Ishikawa (cell line): ENCODE data around the gene KLC3.

Experiments
- CEBPB ChIP-seq: IDR thresholded peaks from 2 replicates; pipeline ENCODE4 v1.6.1; 2012
- CREB1 ChIP-seq: IDR thresholded peaks from 2 replicates; pipeline ENCODE4 v1.6.1; 2012; ENCODE audit warnings: low read depth
- EGR1 ChIP-seq: IDR thresholded peaks from 2 replicates; pipeline ENCODE4 v1.6.1; 2012
- EP300 ChIP-seq: IDR thresholded peaks from 2 replicates; pipeline ENCODE4 v1.6.1; 2012; ENCODE audit warnings: borderline replicate concordance
- FOXM1 ChIP-seq: IDR thresholded peaks from 2 replicates; pipeline ENCODE4 v1.6.1; 2012; ENCODE audit warnings: low read depth, borderline replicate concordance
- NFIC ChIP-seq: IDR thresholded peaks from 2 replicates; pipeline ENCODE4 v1.6.1; 2012
- RAD21 ChIP-seq: IDR thresholded peaks from 2 replicates; pipeline ENCODE4 v1.6.1; 2012; ENCODE audit warnings: low read depth
- TAF1 ChIP-seq: IDR thresholded peaks from 2 replicates; pipeline ENCODE4 v1.6.1; 2012; ENCODE audit warnings: low read depth, mild to moderate bottlenecking
- TCF12 ChIP-seq: IDR thresholded peaks from 2 replicates; pipeline ENCODE4 v1.6.1; 2012; ENCODE audit warnings: low read depth
- TEAD4 ChIP-seq: IDR thresholded peaks from 2 replicates; pipeline ENCODE4 v1.6.1; 2012
- YY1 ChIP-seq: IDR thresholded peaks from 2 replicates; pipeline ENCODE4 v1.6.1; 2012; ENCODE audit warnings: low read depth
- ZBTB7A ChIP-seq: IDR thresholded peaks from 2 replicates; pipeline ENCODE4 v1.6.1; 2012; ENCODE audit warnings: low read depth
- TF ChIP-seq, protein P1 (sequence below): IDR thresholded peaks from 2 replicates; pipeline ENCODE4 v1.6.1; 2012; ENCODE audit warnings: low read depth, mild to moderate bottlenecking
- TF ChIP-seq, protein P2 (sequence below): IDR thresholded peaks from 2 replicates; pipeline ENCODE4 v1.6.1; 2012
- TF ChIP-seq, protein P3 (sequence below): IDR thresholded peaks from 2 replicates; pipeline ENCODE4 v1.6.1; 2012

The KLC3 gene

DNA sequence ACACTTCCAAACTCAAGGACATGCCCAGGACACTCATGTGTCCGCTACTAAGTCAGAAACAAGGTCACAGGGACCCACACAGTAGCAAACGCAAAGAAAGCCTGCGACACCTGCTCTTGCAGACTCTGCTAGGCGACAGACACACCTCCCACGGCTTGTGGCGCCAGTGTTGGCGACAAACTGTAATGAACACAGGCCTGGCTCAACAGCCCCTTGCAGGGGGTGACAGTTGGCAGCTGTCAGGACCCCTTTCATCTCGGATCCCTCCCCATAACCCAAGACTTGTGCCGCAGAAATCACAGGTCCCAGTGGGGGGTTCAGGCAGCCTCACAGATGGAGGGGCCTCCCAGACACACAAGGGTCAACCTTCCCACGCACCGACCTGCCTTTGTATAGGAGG, 18.2 kb upstream of the KLC3 start:
- TF ChIP-seq, protein P1, sequence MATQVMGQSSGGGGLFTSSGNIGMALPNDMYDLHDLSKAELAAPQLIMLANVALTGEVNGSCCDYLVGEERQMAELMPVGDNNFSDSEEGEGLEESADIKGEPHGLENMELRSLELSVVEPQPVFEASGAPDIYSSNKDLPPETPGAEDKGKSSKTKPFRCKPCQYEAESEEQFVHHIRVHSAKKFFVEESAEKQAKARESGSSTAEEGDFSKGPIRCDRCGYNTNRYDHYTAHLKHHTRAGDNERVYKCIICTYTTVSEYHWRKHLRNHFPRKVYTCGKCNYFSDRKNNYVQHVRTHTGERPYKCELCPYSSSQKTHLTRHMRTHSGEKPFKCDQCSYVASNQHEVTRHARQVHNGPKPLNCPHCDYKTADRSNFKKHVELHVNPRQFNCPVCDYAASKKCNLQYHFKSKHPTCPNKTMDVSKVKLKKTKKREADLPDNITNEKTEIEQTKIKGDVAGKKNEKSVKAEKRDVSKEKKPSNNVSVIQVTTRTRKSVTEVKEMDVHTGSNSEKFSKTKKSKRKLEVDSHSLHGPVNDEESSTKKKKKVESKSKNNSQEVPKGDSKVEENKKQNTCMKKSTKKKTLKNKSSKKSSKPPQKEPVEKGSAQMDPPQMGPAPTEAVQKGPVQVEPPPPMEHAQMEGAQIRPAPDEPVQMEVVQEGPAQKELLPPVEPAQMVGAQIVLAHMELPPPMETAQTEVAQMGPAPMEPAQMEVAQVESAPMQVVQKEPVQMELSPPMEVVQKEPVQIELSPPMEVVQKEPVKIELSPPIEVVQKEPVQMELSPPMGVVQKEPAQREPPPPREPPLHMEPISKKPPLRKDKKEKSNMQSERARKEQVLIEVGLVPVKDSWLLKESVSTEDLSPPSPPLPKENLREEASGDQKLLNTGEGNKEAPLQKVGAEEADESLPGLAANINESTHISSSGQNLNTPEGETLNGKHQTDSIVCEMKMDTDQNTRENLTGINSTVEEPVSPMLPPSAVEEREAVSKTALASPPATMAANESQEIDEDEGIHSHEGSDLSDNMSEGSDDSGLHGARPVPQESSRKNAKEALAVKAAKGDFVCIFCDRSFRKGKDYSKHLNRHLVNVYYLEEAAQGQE = no peak
- no peak for TF ChIP-seq CREB1
- TF ChIP-seq ZBTB7A = no peak
- no peak for TF ChIP-seq TEAD4
- no peak for TF ChIP-seq CEBPB
- TF ChIP-seq FOXM1 = no peak
- no peak for TF ChIP-seq EP300
- TF ChIP-seq EGR1 = no peak
- TF ChIP-seq, protein P2, sequence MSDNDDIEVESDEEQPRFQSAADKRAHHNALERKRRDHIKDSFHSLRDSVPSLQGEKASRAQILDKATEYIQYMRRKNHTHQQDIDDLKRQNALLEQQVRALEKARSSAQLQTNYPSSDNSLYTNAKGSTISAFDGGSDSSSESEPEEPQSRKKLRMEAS = no peak
- no peak for TF ChIP-seq NFIC
- no peak for TF ChIP-seq TAF1
- no peak for TF ChIP-seq YY1
- TF ChIP-seq RAD21 = no peak
- no peak for TF ChIP-seq TCF12
- TF ChIP-seq, protein P3, sequence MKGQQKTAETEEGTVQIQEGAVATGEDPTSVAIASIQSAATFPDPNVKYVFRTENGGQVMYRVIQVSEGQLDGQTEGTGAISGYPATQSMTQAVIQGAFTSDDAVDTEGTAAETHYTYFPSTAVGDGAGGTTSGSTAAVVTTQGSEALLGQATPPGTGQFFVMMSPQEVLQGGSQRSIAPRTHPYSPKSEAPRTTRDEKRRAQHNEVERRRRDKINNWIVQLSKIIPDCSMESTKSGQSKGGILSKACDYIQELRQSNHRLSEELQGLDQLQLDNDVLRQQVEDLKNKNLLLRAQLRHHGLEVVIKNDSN = no peak

DNA sequence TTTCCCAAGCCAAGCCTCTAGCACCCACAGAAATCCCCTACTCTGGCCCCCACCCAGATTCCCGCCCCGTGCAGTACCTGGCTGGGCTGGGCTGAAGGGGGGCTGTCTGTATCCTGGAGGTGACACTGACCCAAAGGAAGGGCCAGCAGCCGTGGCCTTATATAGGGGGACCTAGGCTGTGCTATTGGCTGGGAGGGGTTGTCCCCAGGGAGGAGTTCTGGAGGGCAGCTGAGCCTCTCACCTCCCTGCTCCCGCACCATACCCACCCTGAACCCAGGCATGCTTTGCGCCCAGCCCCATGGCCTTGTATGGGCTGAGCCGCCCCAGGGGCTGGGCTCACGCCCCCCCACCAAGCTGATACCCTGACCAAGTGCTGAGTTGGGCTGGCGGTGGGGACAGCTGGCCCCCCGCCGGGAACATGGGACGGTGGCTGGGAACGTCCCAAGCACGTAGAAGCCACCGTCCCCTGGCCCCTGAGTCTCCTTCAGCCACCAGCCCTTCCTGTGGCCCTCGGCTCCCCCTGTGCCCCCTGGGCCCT, 17.7 kb upstream of the KLC3 start, which contains the start of gene CKM:
Gene CKM (minus strand): TSS at position 132 of the 538 bp plus-strand sequence. CDS start 3,162 bp downstream, outside the sequence.
- TF ChIP-seq TEAD4 (no peak), ZBTB7A (no peak), YY1 (no peak), EP300 (no peak), TCF12 (no peak), EGR1 (no peak), CREB1 (no peak), FOXM1 (no peak), CEBPB (no peak), NFIC (no peak), RAD21 (no peak), TAF1 (no peak)
- TF ChIP-seq, protein P1 = no peak
- TF ChIP-seq, protein P2 = no peak
- TF ChIP-seq, protein P3 = no peak

DNA sequence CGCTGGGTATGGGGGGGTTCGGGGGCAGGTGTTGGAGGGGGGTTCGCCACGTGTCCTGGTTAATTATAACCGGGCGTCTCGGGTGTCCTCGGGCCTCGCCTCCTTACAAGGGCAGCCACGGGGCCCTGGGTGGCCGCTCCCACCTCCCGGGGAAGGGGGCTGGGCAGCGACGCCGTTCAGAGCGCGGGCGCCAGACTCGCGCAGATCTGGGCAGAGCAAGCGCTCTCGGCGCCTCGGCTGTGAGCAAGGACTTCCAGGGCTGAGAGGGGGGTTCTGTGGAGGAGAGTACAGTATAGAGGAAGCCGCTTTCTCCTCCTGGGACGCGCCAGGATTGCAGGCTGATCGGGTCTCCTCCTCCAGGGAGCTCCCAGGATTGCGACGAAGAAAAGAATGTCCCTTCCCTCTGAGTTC, 16.9 kb upstream of the KLC3 start:
- no peak for TF ChIP-seq TEAD4
- TF ChIP-seq TAF1 = no peak
- TF ChIP-seq ZBTB7A = no peak
- no peak for TF ChIP-seq EGR1
- TF ChIP-seq, protein P1 = no peak
- no peak for TF ChIP-seq TCF12
- TF ChIP-seq, protein P2 = no peak
- no peak for TF ChIP-seq YY1
- TF ChIP-seq, protein P3 = no peak
- TF ChIP-seq FOXM1 = no peak
- no peak for TF ChIP-seq RAD21
- TF ChIP-seq CREB1 = no peak
- no peak for TF ChIP-seq NFIC
- no peak for TF ChIP-seq EP300
- no peak for TF ChIP-seq CEBPB
